ENCODE results near the gene ARHGAP21.

Gene ARHGAP21

DNA sequence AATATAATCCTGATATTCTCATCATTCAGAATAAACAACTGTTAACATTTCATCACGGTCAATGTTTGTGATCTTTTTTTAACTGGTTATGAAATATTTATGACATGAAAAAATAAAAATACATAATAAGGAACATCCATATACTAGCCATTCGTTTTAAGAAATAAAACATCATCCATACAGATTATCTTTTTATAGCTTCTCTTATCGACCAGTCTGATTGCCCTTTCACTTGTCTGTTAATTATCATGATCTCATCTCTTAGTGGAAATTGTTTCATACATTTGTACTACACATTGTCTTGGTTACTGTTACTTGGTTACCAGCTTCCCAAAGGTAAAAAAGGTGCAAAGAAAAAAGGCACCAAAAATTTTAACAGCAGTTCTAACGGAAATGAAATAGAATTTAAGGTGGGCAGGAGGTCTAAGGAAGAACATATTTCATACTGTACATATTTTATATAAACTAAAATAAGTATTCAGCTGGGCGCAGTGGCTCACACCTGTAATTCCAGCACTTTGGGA, 8.4 kb downstream of the ARHGAP21 start:
- no peak overlapping the region for H3K27ac Mint-ChIP-seq
- H3K36me3 Mint-ChIP-seq (ENCODE audit: low read depth): peaks cover 2% of the 10 kb centered on the region
- H3K4me1 Mint-ChIP-seq (ENCODE audit: low read depth): peaks cover 9% of the 10 kb centered on the region
- H3K4me3 Mint-ChIP-seq: no peak overlapping the region
- H3K9me3 Mint-ChIP-seq: no peaks in the 10 kb centered on the region
- H3K27me3 Mint-ChIP-seq (ENCODE audit: low read depth): no peaks in the 10 kb centered on the region

DNA sequence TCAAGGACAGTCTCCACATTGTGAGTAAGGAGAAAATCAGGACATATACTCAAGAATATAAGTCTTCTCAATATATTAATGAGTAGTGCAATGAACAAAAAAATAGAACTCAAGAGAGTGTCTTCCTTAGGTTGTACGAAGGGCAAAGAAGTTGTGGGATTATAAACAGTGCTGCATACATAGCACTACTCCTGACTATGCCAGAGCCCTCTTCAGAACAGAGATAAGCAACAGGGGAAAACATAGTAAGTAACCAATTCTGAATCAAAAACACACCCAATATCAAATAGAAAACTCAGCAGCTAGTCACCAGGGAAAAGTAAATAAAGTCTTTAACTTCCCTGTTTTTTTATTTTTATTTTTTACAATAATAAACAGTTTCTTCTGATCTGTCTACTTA, 10.6 kb downstream of the ARHGAP21 start:
- H3K4me3 Mint-ChIP-seq: no peak overlapping the region
- H3K9me3 Mint-ChIP-seq: no peaks in the 10 kb centered on the region
- H3K27me3 Mint-ChIP-seq (ENCODE audit: low read depth): no peaks in the 10 kb centered on the region
- H3K36me3 Mint-ChIP-seq (ENCODE audit: low read depth): no peaks in the 10 kb centered on the region
- peaks cover 10% of the 10 kb centered on the region for H3K4me1 Mint-ChIP-seq (ENCODE audit: low read depth)
- H3K27ac Mint-ChIP-seq: no peak overlapping the region

DNA sequence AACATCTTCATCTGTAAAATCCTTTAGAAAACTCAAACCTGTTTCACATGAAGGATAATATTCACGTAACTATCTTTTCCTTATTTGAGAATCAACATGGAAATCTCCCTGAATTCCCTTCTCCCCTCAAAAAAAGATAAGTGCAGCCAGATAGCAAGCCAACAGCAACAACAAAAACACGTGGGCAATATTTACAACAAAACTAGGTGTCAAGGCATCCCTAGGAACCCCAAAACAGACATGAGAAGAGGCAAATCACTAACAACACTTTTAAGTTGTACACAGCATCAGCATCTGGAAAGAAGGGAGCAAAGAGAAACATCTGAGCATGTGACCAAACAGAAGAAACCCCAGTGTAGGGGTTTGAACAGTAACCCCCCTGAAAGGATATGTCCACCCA, 12.2 kb downstream of the ARHGAP21 start:
- Mint-ChIP-seq H3K4me1 (ENCODE audit: low read depth) (peaks cover 10% of the 10 kb centered on the region), H3K36me3 (ENCODE audit: low read depth) (no peaks in the 10 kb centered on the region), H3K4me3 (no peak overlapping the region), H3K27ac (no peak overlapping the region), H3K27me3 (ENCODE audit: low read depth) (no peaks in the 10 kb centered on the region), H3K9me3 (no peaks in the 10 kb centered on the region)

DNA sequence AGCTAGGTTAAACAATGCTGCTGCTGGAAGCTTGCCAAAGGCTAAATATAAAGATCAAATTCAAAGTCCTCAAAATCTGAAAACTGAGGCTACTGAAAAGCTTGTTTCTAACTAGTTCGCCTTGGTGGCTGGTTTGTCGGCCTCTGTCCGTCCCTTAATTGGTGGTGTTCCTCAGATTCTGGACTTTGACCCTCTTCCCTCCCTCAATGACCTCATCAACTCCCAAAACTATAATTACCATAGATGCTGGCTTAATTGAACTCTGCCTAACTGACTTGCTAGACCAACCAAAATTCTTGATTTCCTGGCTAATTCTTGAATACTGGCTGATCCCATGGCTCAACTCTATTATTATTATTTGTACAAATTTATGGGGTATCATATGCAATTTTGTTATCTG, 15.6 kb downstream of the ARHGAP21 start:
- H3K9me3 Mint-ChIP-seq: no peaks in the 10 kb centered on the region
- no peaks in the 10 kb centered on the region for H3K27me3 Mint-ChIP-seq (ENCODE audit: low read depth)
- H3K27ac Mint-ChIP-seq: no peak overlapping the region
- no peaks in the 10 kb centered on the region for H3K36me3 Mint-ChIP-seq (ENCODE audit: low read depth)
- H3K4me1 Mint-ChIP-seq (ENCODE audit: low read depth): peaks cover 13% of the 10 kb centered on the region
- H3K4me3 Mint-ChIP-seq: no peak overlapping the region

DNA sequence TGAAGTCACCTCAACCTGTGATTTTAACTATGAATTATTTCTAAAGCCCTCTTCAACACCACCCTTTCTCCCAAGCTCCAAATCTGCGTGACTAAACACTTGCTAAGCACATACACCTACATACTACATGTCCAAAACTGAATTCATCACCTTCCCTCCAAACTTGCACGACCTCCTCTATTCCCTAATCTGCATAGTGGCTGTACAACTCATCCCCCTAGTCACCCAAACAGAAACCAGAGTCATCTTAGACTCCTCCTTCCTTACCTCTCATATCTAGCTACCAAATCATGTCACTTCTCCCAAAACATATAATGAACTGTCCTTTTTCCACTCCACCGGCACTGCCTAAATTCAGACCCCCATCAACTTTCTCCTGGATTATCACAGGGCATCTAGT, 16.2 kb downstream of the ARHGAP21 start:
- Mint-ChIP-seq H3K27ac (no peak overlapping the region), H3K9me3 (no peaks in the 10 kb centered on the region), H3K4me3 (no peak overlapping the region), H3K4me1 (ENCODE audit: low read depth) (peaks cover 14% of the 10 kb centered on the region), H3K36me3 (ENCODE audit: low read depth) (no peaks in the 10 kb centered on the region), H3K27me3 (ENCODE audit: low read depth) (no peaks in the 10 kb centered on the region)

DNA sequence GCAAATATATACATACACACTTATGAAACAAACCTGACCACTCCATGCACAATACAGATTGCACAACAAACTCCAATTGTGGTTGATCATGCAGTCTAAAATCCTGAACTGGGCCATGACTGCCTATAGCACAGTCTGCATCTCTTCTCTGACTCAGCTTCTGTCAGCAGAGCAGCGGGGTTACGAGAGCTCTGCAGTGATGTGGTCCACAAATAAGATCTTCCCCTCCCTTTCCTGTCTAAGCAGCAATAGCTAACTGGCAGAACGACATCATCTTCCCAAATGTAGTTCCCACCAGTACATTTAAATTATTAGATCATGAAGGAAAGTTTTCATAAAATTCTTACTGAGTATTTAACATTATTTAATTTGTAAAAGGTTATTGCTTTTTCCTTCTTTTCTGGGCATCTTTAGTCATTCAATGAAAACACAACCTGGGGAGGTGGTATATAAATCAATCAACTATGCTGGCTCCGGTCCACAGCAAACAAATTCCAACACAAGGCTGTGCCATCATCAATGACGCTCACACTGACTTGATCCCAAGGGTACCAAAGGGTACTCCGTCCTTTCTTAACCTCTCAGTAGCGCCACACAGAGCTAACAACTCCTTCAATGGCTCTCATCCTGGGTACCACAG, 17.1 kb downstream of the ARHGAP21 start:
- Mint-ChIP-seq H3K4me3 (peak overlapping the region; percentile 26), H3K27me3 (ENCODE audit: low read depth) (no peaks in the 10 kb centered on the region), H3K27ac (no peak overlapping the region), H3K36me3 (ENCODE audit: low read depth) (no peaks in the 10 kb centered on the region), H3K9me3 (no peaks in the 10 kb centered on the region), H3K4me1 (ENCODE audit: low read depth) (peaks cover 19% of the 10 kb centered on the region)

DNA sequence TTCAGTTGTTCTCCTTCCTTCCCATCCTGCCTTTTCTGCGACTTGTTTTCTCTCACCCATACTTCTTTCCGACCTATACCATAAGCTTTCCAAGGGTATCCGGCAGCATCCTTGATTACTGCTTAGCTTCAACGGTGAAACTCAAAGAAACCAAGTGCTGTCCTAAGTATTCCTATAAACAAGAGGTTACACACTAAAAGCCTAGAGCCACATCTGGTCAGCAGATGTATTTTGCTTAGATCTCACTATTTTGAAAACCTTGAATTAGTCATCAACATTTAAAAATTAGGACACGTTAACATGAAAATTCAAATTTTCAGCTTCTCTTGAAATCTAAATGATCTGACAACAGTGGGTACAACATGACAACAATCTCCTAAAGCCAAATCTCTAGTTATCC, 20.0 kb downstream of the ARHGAP21 start:
- H3K27me3 Mint-ChIP-seq (ENCODE audit: low read depth): no peaks in the 10 kb centered on the region
- no peak overlapping the region for H3K4me3 Mint-ChIP-seq
- H3K4me1 Mint-ChIP-seq (ENCODE audit: low read depth): peaks cover 18% of the 10 kb centered on the region
- H3K9me3 Mint-ChIP-seq: no peaks in the 10 kb centered on the region
- H3K27ac Mint-ChIP-seq: no peak overlapping the region
- no peaks in the 10 kb centered on the region for H3K36me3 Mint-ChIP-seq (ENCODE audit: low read depth)

DNA sequence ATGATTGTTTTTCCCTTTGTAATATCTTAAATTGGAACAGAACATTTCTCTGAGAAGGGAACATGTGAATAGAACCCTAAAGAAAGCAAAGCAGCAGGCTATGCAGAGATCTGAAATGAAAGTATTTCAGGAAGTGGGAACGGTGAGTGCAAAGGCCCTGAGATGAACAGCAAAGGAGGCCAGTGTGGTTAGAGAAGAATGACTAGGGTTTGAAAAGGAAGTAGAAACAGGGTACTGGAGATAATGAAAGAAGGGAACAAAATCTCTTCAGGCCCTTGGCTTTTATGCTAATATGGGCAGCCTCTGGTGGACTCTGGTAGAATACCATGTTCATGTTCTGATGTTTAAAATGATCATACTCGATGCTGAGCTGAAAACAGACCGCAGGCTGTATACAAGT, 22.2 kb downstream of the ARHGAP21 start:
- Mint-ChIP-seq H3K4me1 (ENCODE audit: low read depth) (peaks cover 18% of the 10 kb centered on the region), H3K27me3 (ENCODE audit: low read depth) (no peaks in the 10 kb centered on the region), H3K36me3 (ENCODE audit: low read depth) (no peaks in the 10 kb centered on the region), H3K4me3 (peak overlapping the region; percentile 32), H3K27ac (peak overlapping the region; percentile 54), H3K9me3 (no peaks in the 10 kb centered on the region)

DNA sequence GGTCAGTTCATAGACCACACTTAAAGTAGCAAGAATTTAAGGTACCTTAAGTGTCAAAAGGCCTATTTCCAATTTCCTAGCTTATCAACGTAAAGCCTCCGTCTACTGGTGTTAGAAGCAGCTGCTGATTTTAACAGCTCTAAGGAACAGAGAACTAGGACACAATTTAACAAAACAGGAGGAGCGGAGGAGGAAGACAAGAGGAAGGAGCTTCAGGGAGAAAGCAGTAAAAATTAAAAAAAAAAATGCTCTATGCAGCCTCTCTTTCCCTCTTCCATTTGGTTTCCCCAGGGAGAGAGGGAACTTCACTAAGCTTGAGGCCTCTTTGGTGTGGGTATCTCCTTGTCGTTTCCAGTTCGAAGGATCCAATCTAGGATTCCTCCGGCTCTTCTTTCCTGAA, 22.7 kb downstream of the ARHGAP21 start:
- peaks cover 18% of the 10 kb centered on the region for H3K4me1 Mint-ChIP-seq (ENCODE audit: low read depth)

DNA sequence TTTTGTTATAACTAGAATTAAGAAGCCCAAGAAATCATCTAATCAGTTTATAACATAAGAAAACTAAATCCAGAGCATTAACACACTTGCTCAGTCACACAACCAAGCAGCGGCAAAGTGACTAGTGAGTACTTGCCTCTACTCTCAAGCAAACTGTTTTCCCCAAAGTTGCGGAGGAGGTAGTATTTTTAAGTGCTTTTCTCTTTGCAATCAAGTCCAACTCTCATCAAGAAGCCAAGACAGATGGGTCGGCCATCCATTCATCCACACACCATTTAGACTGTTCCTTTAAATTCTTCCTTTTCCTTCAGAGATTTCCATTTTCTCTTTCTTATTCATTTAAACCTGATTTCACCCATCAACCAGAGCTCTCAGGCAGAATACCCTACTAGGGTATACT, 25.4 kb downstream of the ARHGAP21 start:
- Mint-ChIP-seq H3K27ac (no peak overlapping the region), H3K9me3 (no peaks in the 10 kb centered on the region), H3K36me3 (ENCODE audit: low read depth) (no peaks in the 10 kb centered on the region), H3K4me3 (no peak overlapping the region), H3K27me3 (ENCODE audit: low read depth) (no peaks in the 10 kb centered on the region), H3K4me1 (ENCODE audit: low read depth) (peaks cover 16% of the 10 kb centered on the region)

More for the DNA sequence above, 22.7 kb downstream of the ARHGAP21 start:
- no peak overlapping the region for H3K4me3 Mint-ChIP-seq
- H3K27ac Mint-ChIP-seq: no peak overlapping the region
- H3K27me3 Mint-ChIP-seq (ENCODE audit: low read depth): no peaks in the 10 kb centered on the region
- no peaks in the 10 kb centered on the region for H3K9me3 Mint-ChIP-seq
- no peaks in the 10 kb centered on the region for H3K36me3 Mint-ChIP-seq (ENCODE audit: low read depth)

DNA sequence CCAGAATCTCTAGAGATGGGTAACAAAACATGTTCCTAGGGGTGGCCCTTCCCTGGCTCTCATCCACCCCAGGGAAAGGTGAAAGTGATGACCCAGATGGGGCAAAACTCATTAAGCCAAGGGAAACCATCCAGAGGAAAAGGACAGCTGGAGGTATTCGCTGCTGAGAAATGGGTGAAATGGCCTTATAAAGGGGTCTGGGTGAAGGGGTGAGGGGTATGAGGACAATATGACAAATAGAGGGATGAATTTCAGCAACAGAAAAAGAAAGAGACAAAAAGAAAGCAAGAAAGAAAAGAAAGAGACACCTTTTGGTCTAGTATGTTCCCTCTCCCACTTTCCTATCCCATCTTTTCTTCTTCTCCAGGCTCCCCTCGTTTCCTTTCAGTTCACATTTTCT, 26.6 kb downstream of the ARHGAP21 start:
- Mint-ChIP-seq H3K4me1 (ENCODE audit: low read depth) (peaks cover 13% of the 10 kb centered on the region), H3K27me3 (ENCODE audit: low read depth) (no peaks in the 10 kb centered on the region), H3K36me3 (ENCODE audit: low read depth) (no peaks in the 10 kb centered on the region), H3K4me3 (no peak overlapping the region), H3K27ac (no peak overlapping the region), H3K9me3 (no peaks in the 10 kb centered on the region)

DNA sequence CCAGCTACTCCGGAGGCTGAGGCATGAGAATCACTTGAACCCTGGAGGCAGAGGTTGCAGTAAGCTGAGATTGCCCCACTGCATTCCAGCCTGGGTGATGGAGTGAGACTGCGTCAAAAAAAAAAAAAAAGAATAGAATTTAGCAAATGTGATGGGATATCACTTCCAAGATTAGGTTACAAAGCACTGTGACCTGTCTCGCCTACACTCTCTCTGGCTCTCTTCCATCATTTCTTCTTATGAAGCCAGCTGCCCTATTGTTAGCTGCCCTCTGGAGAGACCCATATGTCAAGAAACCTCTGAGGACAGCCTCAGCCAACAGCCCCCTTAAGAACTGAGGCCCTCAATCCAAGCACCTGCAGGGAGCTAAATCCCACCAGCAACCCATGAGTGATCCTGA, 28.2 kb downstream of the ARHGAP21 start:
- peaks cover 2% of the 10 kb centered on the region for H3K4me1 Mint-ChIP-seq (ENCODE audit: low read depth)
- H3K9me3 Mint-ChIP-seq: no peaks in the 10 kb centered on the region
- H3K4me3 Mint-ChIP-seq: no peak overlapping the region
- H3K27me3 Mint-ChIP-seq (ENCODE audit: low read depth): no peaks in the 10 kb centered on the region
- no peak overlapping the region for H3K27ac Mint-ChIP-seq
- peaks cover 2% of the 10 kb centered on the region for H3K36me3 Mint-ChIP-seq (ENCODE audit: low read depth)

DNA sequence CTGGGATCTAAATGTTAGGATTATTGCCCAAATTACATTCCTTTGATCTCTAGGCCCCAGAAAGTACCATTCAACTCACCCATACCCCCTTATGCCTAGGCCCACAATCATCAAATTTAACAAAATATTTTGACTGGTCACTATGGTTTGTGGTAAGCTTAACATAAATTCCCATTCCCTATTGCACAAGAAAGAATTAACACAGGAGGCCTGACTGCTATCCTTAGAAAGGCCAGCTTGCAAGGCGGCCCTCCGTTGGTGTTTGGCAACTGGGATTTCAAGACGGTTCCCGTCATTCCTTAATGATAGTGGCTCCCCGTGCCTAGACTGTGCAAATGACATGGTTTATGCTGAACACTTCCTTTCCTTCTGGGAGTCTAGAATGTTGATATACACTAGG, 29.6 kb downstream of the ARHGAP21 start:
- H3K36me3 Mint-ChIP-seq (ENCODE audit: low read depth): peaks cover 2% of the 10 kb centered on the region
- no peaks in the 10 kb centered on the region for H3K4me1 Mint-ChIP-seq (ENCODE audit: low read depth)
- no peaks in the 10 kb centered on the region for H3K9me3 Mint-ChIP-seq
- no peaks in the 10 kb centered on the region for H3K27me3 Mint-ChIP-seq (ENCODE audit: low read depth)
- H3K27ac Mint-ChIP-seq: no peak overlapping the region
- no peak overlapping the region for H3K4me3 Mint-ChIP-seq

DNA sequence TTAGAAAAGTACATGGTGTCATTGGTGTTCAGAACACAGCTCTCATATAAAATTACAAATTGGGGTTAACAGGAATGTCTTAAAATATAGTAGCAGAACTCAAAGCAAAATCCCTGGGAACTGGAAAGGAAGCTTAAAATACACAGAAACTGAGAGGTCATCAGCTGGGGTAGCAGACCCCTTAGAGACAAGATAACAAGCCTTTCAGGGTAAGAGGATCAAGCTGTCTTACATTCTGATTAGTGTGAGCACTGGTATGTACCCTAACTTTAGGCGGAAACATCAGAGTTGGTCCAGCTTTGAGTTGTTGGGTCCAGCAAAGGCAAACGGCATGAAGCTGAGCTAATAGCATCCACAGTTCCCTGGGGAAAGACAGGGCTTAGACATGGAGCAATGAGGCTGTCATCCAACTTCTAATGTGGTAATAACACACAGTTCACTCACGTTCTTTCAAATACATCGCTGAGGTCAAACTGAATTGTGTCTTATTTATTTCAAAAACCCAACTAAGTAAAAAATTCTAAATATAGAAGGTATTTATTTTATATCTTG, 32.6 kb downstream of the ARHGAP21 start:
- no peak overlapping the region for H3K4me3 Mint-ChIP-seq

DNA sequence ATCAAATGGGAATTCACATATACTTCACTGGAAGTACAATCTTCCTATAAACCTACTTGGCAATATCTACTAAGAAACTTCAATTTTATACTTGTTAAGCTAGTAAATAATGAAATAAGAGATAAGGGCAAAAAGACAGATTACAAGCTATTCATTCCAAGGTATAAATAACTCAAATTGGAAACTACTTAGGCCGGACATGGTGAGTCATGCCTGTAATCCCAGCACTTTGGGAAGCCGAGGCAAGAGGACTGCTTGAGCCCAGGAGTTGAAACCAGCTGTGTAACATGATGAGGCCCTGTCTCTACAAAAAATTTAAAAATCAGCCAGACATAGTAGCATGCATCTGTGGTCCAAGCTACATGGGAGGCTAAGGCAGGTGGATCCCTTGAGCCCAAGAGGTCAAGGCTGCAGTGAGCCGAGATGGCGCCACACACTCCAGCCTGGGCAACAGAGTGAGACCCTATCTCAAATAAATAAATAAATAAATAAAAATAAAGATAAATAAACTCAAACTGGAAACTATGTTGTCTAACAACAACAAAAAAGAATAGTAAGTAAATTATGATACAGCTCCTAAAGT, 37.6 kb downstream of the ARHGAP21 start:
- Mint-ChIP-seq H3K27ac (no peak overlapping the region), H3K4me1 (ENCODE audit: low read depth) (peaks cover 3% of the 10 kb centered on the region), H3K36me3 (ENCODE audit: low read depth) (peaks cover 6% of the 10 kb centered on the region), H3K27me3 (ENCODE audit: low read depth) (no peaks in the 10 kb centered on the region), H3K9me3 (no peaks in the 10 kb centered on the region), H3K4me3 (no peak overlapping the region)

More for the DNA sequence above, 32.6 kb downstream of the ARHGAP21 start:
- H3K27me3 Mint-ChIP-seq (ENCODE audit: low read depth): no peaks in the 10 kb centered on the region
- H3K4me1 Mint-ChIP-seq (ENCODE audit: low read depth): no peaks in the 10 kb centered on the region
- H3K9me3 Mint-ChIP-seq: no peaks in the 10 kb centered on the region
- no peak overlapping the region for H3K27ac Mint-ChIP-seq
- H3K36me3 Mint-ChIP-seq (ENCODE audit: low read depth): peaks cover 2% of the 10 kb centered on the region
